ENCODE measurements around the gene CRADD.
"Not testable (repeated sequence)": the region's sequence is repeated elsewhere in the genome, so short reads cannot be mapped to it uniquely, and the experiment has no call there.

CRADD gene

GRCh38 chr12:93753285-93753684, 76.1 kb downstream of the CRADD start:
- no peak for FAIRE-seq
- TF ChIP-seq POLR2AphosphoS5 (IDR thresholded peaks at IDR 0.05; ENCODE audit: low read depth, low read length): no peak
- no peak for TF ChIP-seq TAF1 (IDR thresholded peaks at IDR 0.05; ENCODE audit: borderline replicate concordance, low read depth, low read length)
- TF ChIP-seq POLR2A (IDR thresholded peaks at IDR 0.05; ENCODE audit: low read depth, low read length): no peak
- no peak for DNase-seq (ENCODE audit: insufficient read length)

DNA sequence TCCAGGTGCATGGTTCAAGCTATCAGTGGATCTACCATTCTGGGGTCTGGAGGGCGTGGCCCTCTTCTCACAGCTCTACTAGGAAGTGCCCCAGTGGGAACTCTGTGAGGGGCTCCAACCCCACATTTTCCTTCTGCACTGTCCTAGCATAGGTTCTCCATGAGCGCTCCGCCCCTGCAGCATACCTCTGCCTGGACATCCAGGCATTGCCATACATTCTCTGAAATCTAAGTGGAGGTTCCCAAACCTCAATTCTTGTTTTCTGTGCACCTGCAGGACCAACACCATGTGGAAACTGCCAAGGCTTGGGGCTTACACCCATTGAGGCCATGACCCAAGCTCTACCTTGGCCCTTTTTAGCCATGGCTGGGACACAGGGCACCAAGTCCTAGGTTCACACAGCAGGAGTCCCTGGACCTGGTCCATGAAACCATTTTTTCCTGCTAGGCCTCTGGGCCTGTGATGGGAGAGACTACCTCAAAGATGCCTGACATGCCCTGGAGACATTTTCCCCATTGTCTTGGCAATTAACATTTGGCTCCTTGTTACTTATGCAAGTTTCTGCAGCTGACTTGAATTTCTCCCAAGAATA, 76.8 kb downstream of the CRADD start:
- FAIRE-seq (no peak), DNase-seq (ENCODE audit: insufficient read length) (no peak)
- TF ChIP-seq POLR2AphosphoS5 (IDR thresholded peaks at IDR 0.05; ENCODE audit: low read depth, low read length) (no peak), POLR2A (IDR thresholded peaks at IDR 0.05; ENCODE audit: low read depth, low read length) (no peak), TAF1 (IDR thresholded peaks at IDR 0.05; ENCODE audit: borderline replicate concordance, low read depth, low read length) (no peak)

- DNase-seq (ENCODE audit: insufficient read length); FAIRE-seq: not testable (repeated sequence)
Measured at GRCh38 chr12:93754859-93755258, 77.7 kb downstream of the CRADD start.

DNA sequence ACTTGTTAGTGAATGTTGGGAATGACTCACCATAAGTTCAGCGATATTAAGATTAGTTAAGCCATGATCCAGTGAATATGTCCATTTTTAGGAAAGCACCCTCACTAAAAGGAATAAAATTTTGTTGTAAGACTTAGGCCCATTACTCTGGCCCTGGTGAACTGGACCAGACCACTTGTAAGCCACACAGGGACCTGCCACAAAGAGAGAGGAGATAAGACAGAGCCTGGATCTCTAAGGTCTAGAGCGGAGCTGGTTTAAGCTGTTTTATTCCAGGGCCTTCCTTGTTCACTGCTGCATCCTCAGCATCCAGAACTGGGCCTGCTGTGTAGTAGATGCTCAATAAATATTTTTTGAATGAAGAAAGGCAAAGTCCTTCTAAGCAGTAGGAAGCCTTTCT, 79.1 kb downstream of the CRADD start:
- FAIRE-seq (no peak), DNase-seq (ENCODE audit: insufficient read length) (no peak)
- no peak for TF ChIP-seq POLR2AphosphoS5 (IDR thresholded peaks at IDR 0.05; ENCODE audit: low read depth, low read length)
- TF ChIP-seq POLR2A (IDR thresholded peaks at IDR 0.05; ENCODE audit: low read depth, low read length): no peak
- TF ChIP-seq TAF1 (IDR thresholded peaks at IDR 0.05; ENCODE audit: borderline replicate concordance, low read depth, low read length): no peak

DNA sequence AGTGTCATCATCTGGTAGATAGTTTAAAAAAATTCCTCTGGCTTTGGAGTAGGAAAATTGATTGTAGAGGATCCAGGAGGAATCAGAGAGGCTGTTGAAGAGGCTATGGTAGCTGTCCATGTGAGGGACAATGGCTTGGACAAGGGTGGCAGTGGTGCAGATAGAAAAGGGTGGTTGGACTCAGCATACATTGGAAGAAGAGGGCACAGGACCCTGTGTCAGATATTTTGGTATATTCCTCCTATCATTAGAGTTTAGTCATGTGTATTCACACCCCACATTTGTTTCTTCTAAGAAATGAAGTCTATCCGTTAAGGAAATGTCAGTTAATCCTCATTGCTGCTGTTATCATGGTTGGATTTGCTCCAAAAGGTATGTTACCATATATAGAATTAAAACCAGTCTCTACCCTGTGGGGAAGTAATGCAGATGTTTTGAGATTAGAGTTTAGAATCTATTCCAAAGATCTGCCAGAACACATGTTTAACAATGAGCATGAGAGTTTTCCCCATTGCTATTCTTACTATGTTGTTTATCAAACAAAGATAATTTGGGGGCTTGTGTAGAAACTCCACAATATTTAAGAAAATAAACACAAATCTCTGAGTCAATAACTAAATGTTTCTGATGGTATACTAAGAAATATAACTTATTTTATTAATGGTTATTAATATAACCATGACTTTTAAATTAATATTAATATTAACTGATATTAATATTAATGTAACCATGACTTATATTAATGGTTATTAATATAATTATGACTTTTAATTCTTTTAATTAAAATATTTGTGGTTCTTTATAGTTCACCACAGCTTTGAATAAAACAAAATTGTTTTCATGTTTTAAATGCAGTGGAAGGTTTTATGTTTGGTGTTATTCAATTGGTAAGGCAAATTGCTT, 80.9 kb downstream of the CRADD start:
- FAIRE-seq (no peak), DNase-seq (ENCODE audit: insufficient read length) (no peak)
- TF ChIP-seq POLR2AphosphoS5 (IDR thresholded peaks at IDR 0.05; ENCODE audit: low read depth, low read length) (no peak), TAF1 (IDR thresholded peaks at IDR 0.05; ENCODE audit: borderline replicate concordance, low read depth, low read length) (no peak)

DNA sequence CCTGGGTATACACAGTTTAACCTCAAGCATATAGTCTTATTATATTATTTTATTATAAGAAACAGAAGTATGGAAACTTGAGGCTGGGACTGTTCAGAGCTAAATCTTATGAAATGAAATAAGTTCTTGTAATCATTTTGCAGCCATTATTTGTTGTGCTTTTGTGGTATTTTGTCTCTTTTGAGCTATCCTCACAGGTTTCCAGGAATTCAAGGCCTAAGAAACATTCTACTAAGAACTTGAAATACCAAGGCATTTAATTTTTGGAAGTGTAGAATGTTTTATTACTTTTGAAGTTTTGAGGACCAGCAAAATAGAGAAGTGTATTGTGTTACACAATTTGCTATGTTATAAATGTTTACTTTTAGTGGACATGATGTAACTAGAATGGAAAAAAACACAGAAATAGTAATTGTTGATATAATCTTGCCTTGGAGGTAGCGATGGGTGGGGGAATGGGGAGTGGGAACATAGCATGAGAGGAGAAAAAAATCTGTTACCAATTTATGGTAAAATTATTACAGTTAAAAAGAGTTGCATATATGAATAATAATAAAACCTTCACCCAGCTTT, 81.7 kb downstream of the CRADD start:
- no peak for TF ChIP-seq TAF1 (IDR thresholded peaks at IDR 0.05; ENCODE audit: borderline replicate concordance, low read depth, low read length)
- TF ChIP-seq POLR2AphosphoS5 (IDR thresholded peaks at IDR 0.05; ENCODE audit: low read depth, low read length): no peak
- no peak for TF ChIP-seq POLR2A (IDR thresholded peaks at IDR 0.05; ENCODE audit: low read depth, low read length)
- DNase-seq (ENCODE audit: insufficient read length) (no peak), FAIRE-seq (no peak)

DNA sequence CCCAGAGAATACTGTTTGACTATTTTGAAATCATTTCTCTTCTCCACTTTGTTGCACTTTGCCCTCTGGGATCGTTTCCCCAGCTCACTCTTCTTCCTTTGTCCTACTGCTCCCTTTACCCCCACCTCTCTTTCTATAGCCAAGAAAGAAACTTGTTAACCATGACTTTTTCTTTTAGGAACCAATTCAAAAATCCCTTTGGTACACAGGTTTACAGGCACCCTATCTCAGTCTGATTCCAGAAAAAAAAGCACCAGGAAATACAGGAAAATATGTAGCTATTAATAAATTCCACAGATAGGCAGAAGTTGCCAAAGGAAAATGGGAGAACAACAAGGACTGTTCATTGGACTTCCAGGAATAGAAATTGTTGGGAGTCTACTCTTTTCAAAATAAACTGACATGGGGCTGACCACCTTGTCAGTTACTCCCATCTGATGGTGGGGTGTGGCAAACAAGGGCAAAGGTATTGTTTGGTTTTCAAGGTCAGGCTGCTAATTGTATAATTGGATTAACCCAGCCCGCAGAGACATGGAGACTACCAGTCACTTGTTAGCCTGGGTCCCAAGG, 82.4 kb downstream of the CRADD start:
- FAIRE-seq (no peak), DNase-seq (ENCODE audit: insufficient read length) (no peak)
- TF ChIP-seq POLR2AphosphoS5 (IDR thresholded peaks at IDR 0.05; ENCODE audit: low read depth, low read length): no peak
- no peak for TF ChIP-seq POLR2A (IDR thresholded peaks at IDR 0.05; ENCODE audit: low read depth, low read length)
- TF ChIP-seq TAF1 (IDR thresholded peaks at IDR 0.05; ENCODE audit: borderline replicate concordance, low read depth, low read length): no peak

DNA sequence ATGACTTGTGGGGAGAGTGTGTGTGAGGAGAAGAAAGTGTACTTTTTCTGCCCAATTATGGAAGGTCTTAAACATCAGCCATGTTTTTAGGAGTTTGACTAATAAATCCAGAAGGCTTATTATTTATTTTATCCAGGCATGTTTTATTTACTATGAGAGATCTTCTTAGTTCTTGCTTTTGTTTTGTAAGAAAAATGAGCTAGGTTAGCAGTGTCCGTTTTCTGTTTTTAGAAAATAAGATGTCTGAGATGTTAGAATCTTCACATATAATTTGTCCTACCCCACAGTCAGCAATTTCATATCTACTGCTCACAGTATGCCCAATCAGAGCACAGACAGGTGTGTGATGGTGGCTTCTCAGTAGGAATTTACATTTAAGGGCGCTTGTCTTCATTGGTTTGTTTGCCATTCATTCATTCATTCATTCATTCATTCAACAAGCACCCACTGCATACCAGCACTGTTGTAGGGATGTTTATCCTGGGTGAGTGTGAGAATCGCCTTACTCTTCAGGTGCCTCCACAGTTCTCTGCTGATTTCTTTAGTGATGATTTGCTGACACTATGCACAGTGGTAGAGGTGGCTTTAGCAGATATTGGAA, 83.2 kb downstream of the CRADD start:
- TF ChIP-seq POLR2AphosphoS5 (IDR thresholded peaks at IDR 0.05; ENCODE audit: low read depth, low read length) (no peak), TAF1 (IDR thresholded peaks at IDR 0.05; ENCODE audit: borderline replicate concordance, low read depth, low read length) (no peak), POLR2A (IDR thresholded peaks at IDR 0.05; ENCODE audit: low read depth, low read length) (no peak)
- no peak for DNase-seq (ENCODE audit: insufficient read length)
- no peak for FAIRE-seq

DNA sequence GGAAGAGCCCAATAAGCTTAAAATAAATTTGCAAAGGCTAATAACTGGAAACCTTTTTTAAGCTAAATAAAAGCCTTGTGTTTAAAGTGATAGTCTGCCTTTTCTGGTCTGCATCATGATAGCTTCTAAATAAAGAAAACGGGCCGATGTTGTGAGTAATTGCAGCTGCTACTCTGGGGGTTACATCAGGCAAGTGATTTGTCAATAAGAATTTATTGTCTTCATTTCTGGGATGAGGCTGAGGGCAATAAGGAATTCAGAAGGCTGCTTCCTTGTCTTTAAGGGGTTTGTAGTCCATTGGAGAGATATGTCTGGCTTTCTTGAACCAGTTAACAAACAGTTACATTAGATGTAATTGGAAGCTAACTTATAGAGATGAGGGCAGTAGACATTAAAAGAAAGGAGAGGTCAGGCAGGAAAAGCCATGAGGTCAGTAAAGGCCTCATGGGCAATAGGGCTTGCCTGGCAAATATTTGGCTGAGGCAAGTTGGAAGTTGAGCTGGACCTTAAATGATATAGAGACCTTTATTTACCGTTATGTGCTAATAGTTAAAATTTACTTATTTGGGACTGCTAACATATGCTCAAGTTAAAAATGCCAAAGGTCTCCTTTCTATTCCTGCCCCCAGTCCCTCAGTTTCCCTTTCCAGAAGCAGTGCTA, 85.0 kb downstream of the CRADD start:
- DNase-seq (ENCODE audit: insufficient read length): no peak
- TF ChIP-seq POLR2AphosphoS5 (IDR thresholded peaks at IDR 0.05; ENCODE audit: low read depth, low read length) (no peak), TAF1 (IDR thresholded peaks at IDR 0.05; ENCODE audit: borderline replicate concordance, low read depth, low read length) (no peak), POLR2A (IDR thresholded peaks at IDR 0.05; ENCODE audit: low read depth, low read length) (no peak)
- no peak for FAIRE-seq

DNA sequence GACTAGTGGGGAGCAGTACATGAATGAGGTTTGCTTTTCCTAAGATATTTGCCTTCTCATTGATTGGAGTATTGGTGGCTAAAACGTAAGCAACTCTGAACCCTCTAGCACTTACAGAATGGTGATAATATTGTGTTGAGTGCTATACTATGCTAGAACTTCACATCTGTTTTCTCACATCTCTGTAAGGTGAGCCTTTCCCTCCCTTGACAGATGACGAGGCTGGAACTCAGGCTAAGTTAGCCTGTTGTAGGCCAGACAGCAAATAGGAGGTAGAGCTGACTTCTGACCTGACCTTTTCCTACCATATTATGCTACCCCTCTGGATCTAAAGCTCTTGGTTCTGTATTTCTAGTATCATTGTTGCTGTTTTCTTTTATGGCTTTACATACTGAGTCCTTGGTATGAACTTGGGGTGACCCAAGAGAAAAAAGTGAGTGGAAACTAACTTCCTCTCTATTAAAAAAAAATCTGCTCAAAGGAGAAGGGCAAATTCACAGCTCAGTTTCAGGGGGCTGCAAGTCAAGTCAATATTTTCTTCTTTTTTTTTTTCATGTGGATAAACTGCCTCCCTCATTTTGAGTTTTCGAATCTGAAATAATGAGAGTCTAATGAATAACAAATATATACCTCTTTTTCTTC, 85.9 kb downstream of the CRADD start:
- FAIRE-seq: no peak
- TF ChIP-seq POLR2AphosphoS5 (IDR thresholded peaks at IDR 0.05; ENCODE audit: low read depth, low read length) (no peak), TAF1 (IDR thresholded peaks at IDR 0.05; ENCODE audit: borderline replicate concordance, low read depth, low read length) (no peak), POLR2A (IDR thresholded peaks at IDR 0.05; ENCODE audit: low read depth, low read length) (no peak)
- no peak for DNase-seq (ENCODE audit: insufficient read length)

DNA sequence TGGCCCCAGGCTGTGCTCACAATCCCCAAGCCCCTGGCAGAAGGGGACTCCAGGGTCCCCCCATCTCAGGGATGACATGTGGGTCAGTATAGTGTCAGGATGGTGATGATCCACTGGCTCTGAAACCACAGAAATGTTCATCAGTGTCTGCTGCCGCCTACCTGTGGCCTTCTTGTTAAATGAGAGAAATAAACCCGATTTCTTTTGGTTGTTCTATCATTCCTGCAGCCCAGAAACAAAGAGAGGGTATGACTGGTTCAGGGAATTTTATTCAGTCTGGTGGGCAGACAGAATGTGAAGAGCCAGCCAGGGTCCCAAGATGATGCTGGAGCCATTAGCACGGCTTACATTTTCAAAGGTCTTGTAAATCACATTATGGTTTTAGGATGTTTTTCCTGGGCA, 86.6 kb downstream of the CRADD start:
- DNase-seq (ENCODE audit: insufficient read length): no peak
- no peak for FAIRE-seq
- TF ChIP-seq TAF1 (IDR thresholded peaks at IDR 0.05; ENCODE audit: borderline replicate concordance, low read depth, low read length) (no peak), POLR2A (IDR thresholded peaks at IDR 0.05; ENCODE audit: low read depth, low read length) (no peak), POLR2AphosphoS5 (IDR thresholded peaks at IDR 0.05; ENCODE audit: low read depth, low read length) (no peak)

Data from GM12892 (cell line).